GM10266 (cell line): ENCODE measurements around the gene FAIM2.

Experiments used
- DNase-seq: peaks from one replicate; pipeline ENCODE4 v3.0.0; 2012; ENCODE audit errors: extremely low spot score
- TF ChIP-seq, protein P1 (sequence below): IDR thresholded peaks from 2 replicates; pipeline ENCODE4 v1.5.1; 2012; ENCODE audit warnings: mild to moderate bottlenecking, low read depth; ENCODE audit not compliant: control insufficient read depth, insufficient read depth; ENCODE audit errors: missing control alignments

FAIM2 gene

DNA sequence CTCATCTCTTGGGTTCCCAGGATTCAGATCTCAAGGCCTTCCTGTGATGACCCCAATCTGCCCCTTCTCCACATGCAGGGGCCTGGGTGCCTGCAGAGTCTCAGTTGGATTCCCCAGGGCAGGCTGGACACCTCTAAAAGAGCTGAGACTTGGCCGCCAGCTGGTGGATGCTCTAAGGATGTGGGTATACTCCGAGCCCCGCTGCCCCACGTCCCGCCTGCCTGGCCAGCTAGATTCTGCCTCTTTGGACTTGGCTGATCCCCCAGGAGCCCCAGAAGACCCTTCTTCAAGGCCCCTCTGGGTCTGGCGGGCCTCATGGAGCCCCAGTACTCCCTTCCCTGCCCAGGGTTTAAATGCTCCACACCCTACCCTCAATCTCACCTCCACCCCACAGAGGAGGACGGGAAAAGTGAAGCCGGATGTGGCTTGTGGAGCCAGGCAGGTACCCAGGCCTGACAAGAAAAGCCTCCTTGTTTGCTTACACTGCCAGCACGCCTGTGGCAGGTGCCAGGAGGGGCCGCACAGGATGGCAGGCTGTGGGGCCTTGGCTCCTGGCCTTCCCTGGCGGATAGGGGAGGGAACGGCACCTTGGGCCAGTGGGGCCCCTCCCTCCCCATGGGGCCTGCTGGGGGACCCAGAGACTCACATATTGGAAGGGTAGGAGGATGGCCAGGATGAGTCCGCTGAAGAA, 15.1 kb downstream of the FAIM2 start:
- TF ChIP-seq, protein P1, sequence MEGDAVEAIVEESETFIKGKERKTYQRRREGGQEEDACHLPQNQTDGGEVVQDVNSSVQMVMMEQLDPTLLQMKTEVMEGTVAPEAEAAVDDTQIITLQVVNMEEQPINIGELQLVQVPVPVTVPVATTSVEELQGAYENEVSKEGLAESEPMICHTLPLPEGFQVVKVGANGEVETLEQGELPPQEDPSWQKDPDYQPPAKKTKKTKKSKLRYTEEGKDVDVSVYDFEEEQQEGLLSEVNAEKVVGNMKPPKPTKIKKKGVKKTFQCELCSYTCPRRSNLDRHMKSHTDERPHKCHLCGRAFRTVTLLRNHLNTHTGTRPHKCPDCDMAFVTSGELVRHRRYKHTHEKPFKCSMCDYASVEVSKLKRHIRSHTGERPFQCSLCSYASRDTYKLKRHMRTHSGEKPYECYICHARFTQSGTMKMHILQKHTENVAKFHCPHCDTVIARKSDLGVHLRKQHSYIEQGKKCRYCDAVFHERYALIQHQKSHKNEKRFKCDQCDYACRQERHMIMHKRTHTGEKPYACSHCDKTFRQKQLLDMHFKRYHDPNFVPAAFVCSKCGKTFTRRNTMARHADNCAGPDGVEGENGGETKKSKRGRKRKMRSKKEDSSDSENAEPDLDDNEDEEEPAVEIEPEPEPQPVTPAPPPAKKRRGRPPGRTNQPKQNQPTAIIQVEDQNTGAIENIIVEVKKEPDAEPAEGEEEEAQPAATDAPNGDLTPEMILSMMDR: no peak
- no peak for DNase-seq

DNA sequence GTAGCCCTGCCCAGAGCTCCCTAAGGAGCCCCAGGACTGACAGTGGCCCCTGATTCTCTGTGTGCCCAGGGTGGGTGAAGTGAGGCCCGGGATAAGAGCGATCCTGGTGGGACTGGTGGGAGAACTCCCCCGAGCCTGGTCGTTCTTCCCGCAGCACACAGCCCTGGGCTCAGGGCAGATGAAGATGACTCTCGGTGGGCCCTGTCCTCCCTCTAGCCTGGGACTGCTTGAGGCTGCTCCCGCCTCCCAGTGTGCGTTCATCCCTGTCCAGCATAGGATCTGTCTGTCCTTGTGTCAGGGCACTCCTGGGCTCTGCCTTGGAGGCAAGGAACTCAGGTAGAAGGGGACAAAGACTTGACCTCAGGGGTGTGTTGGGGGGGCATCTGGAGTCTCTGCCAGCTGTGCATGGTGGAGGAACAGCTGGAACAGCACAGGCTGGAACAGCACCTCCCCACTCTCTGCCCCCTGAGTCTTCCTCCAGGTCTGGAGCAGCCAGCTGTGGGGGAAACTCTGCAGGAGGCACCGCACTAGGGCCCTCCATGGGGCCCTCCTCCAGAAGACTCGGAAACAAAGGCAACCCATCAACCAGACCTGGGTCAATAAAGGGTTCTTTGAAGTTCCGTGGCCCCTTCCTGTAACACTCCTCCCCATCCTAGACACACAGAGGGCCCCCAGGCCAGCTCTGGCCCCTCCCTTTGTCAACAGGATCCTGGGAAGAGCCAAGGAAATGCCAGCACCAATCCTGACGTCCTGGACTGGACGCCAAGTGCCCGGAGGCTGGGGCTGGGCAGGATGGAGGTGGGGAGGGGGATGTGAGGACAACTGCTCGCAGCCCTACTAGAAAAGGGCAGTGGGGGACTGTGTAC, 15.9 kb downstream of the FAIM2 start:
- TF ChIP-seq, protein P1: no peak
- no peak for DNase-seq

DNA sequence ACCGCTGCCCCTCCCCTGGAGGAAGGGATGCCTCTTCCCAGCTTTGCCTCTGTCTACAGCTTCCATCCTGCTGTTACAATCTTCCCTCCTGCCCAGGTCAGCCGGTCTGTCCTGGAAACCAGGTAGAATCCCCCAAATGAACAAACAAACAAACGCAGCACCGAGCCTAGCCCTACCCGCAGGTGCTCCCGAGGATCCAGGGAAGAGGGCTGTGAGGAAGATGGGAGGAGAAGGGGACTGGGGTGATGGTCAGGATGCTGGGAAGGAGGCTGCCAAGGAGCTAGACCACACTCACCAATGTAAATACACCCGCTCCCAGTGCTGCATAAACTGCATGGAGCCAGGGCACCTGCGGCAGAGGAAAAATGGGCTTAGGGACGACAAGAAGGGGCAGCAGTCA, 16.6 kb downstream of the FAIM2 start:
- TF ChIP-seq, protein P1: no peak
- no peak for DNase-seq

DNA sequence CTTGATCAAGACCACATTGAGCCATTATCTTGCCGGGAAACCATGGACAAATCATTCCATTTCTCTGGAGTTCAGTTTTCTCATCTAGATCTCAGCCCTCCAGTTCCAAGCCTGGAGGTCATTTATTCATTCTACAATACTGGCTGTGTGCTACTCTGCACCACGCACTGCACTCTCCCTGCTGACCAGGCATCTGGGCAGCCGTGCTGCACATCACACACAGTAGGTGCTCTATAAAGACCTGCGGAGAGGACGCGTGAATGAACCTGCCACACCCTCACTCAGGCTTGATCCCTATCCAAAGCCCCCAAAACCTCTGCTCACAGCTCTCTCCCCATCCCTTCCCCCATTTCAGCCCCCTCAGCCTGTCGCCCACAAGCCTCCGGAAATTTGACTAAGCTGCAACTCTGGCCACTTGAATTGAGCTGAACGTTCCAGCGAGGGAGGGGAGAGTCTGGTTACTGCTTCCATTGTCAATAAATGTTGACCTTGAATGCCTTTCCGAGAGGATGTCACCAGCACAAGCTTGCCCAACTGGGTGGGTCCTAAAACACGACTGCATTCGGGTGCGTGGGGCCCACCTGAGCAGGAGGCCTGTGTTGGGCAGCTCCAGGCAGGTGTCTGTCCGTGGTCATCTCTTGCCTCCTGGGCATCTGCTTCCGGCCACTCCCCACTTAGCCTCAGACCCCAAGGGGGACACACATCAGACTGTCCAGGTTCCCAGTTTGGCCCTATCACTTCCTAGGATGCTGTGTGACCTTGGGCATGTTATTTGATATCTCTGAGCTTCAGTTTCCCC, 17.8 kb downstream of the FAIM2 start:
- TF ChIP-seq, protein P1: no peak
- DNase-seq: no peak

DNA sequence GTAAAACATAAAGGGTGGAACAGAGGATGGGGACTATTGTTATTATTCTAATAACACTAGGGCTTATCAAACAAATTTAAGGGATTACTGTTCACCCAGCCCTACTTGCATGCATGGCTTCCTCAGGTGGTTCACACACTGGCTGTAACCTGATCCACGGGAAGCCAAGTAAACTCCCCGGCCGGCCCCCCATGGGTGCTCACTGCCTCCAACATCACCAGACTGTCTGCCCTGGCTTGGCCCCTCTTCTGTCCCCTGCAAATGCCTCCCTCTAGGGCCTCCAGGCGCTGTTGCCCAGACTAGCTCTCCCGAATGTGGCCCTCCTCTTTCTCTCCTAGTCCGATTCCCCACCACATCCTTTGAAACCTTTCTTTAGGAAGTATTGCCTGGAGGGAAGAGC, 18.6 kb downstream of the FAIM2 start:
- DNase-seq: no peak

DNA sequence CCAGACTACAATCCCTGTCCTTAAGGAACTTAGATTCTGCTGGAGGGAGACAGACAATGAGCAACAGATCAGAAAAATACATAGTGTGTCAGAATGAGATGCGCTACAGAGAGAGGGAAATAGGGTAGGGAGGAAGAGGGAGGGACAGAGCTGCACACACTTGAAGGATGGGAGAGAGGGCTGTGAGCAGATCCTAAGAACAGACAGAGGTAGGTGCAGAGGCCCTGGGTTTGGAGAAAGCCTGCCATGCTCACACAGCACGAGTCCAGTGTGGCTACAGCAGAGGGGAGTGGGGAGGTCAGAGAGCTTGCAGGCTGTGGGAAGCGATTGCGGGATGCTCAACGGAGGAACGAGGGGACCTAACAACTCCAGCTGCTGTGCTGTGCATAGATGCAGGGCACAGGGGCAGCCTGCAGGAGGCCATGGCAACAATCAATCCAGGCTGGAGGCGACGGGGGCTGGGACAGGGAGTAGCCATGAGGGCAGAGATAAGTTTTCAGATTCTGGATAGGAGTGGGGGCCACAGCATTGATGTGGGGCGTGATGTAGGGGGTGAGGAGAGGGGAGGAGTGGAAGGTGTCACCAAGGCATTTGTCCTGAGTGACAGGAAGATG, 20.7 kb downstream of the FAIM2 start:
- TF ChIP-seq, protein P1: no peak
- no peak for DNase-seq

More for the DNA sequence above, 18.6 kb downstream of the FAIM2 start:
- TF ChIP-seq, protein P1: no peak
